Left colon (tissue), 2 donors: ENCODE results near the gene FHIT. TPM values are rescaled to one million over a fixed set of nuclear protein-coding genes. Genes with fewer than 3 reads are reported as not detected.
"Not testable (repeated sequence)": the region's sequence is repeated elsewhere in the genome, so short reads cannot be mapped to it uniquely, and the experiment has no call there.

Experiments used
- ATAC-seq: fragments of 200-7000 bp; cut with Tn5 transposase; one replicate; pipeline ENCODE4 v1.9.1; 2020; ENCODE audit warnings: mild to moderate bottlenecking, moderate library complexity
- DNase-seq, 2 donors: peaks; one replicate each; pipeline ENCODE4 v3.0.0-alpha.2; 2020
- intact Hi-C, 2 donors: fragments of 100-400 bp; cut with DNase I in 1 of 2; cut with micrococcal nuclease in 1 of 2; formaldehyde crosslinking; loops; one replicate each; pipeline versions ENCODE4 v1.11.2 to v1.14.0; 2022; cut with DNase I, micrococcal nuclease
- total RNA-seq, 2 donors: library from RNA; stranded (reverse); fragmentation: NEBNext Ultra II Directional; extraction: Animal tissue kit (Norgen Biotek cat#: 25700); gene quantifications; one replicate each; pipeline ENCODE4 v1.2.1, GENCODE V29; 2021
- donor health status: DM: no; HTN: no; CAD: no.
- donor health status: DM: yes; HTN: yes; CAD: no.

Gene FHIT
- total RNA-seq, 2 donors from 2014 or later: 14.5 to 17.2 TPM

DNA sequence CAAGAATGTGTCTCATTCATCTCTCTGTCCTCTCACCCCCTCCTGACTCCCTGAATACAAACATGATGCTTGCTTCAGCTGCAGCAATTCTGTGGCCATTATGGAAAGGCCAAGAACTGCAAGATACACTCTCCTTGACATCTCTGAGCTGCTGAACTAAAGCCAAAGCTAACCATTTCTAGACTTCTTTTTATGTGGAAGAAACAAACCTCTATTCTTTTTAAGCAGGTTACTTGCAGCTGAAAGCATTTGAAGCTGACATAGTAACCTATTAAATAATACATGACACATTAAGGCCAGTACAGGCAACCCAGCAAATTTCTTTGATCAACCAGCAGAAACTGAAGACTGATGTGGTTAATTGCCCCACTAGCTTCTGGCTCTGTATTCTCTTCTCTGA lies 17.5 kb downstream of the FHIT start:
- ATAC-seq (no peak), DNase-seq (no peak)
- intact Hi-C loops: no loop called here

DNA sequence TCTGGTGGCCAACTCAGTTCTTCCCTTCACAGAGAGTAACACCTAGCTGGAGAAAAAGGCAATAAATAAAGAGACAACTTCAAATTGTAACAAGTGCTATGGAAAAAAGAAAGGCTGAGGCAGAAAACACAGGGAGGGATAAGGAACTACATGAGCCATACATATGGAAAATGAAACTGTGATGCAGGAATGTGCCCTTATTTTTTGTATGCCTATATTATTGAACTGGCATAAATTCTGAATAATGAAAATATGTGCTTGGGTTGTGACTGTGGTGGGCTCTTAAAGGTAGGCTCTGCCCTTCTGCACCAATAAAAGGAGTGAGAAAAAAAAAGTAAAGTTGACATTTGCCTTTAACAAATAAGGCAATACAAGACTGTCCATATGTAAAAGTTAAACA lies 19.6 kb downstream of the FHIT start:
- intact Hi-C loops: no loop called here
- ATAC-seq: no peak
- DNase-seq: no peak

DNA sequence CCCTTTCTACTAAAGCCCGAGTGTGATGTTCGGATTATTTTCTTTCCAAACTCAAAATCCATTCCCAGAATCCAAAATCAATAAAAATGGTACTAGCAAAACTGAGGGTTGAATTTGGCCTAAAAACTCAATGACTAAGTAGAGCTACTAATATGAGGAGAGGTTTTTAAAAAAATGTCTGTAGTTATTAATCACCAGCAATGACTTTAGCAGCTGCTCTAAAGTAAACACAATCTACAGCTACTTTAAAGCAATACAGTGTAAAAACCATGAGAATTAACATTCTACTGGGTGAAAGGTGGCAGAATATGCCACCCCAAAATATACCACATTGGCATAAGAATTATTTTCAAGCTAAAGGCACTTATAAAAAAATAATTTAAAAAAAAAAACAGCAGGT lies 23.5 kb downstream of the FHIT start:
- ATAC-seq (no peak), DNase-seq (no peak)
- intact Hi-C loops: no loop called here

DNA sequence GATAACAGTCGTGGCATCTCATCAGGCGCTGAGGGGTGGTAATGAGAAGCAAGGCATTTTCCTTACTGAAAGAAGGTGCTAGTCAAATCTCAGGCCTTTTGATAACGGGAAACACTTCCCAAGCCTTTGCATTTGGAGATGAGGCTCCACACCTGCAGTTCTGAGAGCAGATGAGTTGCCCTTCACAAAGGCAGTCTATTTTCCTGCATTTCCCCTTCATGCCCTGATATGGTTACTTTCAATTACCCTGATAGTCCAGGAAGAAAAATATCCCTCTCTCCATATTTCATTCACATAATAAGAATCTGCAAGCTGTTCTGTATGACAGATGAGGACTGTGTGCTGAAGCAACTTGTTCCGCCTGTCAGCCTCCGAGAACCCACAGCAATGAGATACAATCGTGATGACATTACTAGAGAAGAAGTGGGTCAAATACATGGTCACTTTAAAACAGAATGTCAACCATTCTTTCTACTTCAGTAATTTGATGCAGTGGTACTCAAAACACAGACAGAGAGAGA lies 25.0 kb downstream of the FHIT start:
- ATAC-seq (no peak), DNase-seq (no peak)
- intact Hi-C loops: no loop called here

DNA sequence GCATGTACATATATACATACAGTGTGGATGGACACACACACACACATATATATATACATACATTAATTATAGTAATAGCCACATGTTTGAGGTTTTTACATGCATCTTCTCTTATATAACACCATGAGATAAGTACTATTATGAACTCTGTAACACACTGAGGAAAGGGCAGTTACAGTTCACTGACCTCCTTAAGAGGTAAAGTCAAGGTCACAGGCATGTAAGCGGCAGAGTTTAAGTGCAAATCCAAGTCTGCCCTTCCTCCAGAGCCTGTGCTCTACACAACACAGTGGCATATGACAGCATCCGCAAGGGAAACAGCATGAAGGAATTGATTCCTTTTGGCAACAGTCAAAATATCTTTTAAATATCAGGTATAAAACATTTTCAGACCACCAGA lies 26.4 kb downstream of the FHIT start:
- intact Hi-C loops: no loop called here
- no peak for ATAC-seq
- DNase-seq: no peak

DNA sequence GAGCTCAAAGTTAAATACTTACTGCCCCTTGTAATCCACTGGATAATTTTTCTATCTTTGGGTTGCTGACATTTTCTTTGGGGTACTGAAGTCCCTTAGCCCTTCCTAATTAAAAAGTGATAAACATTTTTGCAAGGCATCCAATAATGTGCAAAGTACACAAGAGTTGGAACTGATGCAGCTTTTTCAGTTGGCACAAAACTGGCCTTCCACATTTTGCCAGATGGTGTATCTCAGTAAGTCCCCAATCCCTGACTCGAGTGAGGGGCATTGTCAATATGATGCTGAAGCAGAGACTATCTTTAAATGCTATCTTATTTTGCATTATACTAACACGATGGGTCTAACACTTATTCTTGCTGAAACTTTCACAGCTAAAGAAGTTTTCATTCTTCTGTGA lies 27.8 kb downstream of the FHIT start:
- intact Hi-C loops: no loop called here
- ATAC-seq (no peak), DNase-seq (no peak)

DNA sequence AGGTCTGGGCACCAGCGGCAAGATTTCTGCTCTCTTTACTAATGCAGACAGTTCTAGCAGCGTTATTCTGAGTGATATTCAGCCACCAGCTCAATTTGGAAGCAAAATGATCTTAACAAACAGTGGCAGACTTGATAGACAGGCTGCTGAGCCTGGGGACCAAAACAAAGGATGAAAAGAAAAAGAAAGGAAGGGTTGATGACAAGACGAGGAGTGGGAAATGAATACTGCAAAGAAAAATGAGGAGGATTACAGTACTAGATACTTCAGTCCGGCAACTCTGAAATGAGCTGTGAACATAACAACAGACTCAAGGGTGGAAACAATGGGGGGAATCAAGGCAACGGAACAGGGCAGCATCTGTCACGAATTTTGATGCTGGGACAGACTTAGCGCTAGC lies 28.8 kb downstream of the FHIT start:
- ATAC-seq (no peak), DNase-seq (no peak)
- intact Hi-C loops: no loop called here

DNA sequence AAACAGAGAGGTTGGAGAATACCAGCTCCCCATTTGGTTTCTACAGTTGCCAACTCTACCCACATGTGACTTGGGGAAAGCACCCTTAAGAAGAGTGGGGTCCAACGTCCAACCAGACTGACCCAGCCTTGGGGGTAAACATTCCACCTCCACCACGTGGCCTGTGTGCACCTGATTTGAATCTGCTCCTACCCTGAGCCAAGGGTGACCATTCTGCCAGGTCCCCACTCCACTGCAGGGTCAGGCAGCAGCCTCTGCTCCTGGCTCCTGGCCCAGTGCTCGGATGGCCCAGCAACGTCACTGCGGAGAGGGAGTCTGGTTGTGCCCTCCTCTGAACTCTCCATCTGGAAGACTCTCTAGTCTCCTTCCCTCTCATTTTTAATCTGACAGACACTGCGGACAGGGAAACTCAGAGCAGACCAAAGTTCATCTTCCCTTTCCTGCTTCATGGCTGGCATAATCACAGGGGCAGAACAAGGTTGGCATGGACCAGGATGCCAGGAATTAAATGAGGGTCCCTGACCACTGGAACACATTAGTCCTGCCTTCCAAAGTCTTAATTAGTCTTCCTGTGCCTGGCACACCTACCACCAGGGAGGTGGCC lies 29.4 kb downstream of the FHIT start:
- ATAC-seq (peak; percentile 67), DNase-seq (no peak)
- intact Hi-C loops: no loop called here

DNA sequence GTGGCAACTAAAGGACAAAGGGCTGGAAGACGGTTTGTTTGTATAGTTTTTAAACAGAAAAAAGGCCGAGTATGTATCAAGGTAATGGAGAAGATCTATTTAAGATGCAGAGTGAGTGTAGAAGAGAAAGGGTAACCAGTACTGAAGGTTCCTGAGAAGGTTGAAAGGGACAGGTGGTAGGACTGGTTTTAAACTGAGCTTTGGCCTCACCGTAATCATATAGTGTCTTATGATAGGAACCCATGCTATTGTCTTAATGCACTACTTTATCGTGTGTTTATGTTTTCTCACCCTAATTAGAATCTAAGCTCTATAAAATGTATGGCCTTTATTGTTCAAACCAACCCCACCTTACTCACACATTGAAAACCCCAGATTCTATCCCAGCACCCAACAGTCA lies 32.7 kb downstream of the FHIT start:
- intact Hi-C loops: no loop called here
- ATAC-seq: peak; percentile 91

DNA sequence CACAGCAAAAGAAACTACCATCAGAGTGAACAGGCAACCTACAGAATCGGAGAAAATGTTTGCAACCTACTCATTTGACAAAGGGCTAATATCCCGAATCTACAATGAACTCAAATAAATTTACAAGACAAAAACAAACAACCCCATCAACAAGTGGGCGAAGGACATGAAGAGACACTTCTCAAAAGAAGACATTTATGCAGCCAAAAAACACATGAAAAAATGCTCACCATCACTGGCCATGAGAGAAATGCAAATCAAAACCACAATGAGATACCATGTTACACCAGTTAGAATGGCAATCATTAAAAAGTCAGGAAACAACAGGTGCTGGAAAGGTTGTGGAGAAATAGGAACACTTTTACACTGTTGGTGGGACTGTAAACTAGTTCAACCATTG lies 35.1 kb downstream of the FHIT start:
- ATAC-seq, DNase-seq, intact Hi-C loops: not testable (repeated sequence)

More for the DNA sequence above, 32.7 kb downstream of the FHIT start:
- no peak for DNase-seq

DNA sequence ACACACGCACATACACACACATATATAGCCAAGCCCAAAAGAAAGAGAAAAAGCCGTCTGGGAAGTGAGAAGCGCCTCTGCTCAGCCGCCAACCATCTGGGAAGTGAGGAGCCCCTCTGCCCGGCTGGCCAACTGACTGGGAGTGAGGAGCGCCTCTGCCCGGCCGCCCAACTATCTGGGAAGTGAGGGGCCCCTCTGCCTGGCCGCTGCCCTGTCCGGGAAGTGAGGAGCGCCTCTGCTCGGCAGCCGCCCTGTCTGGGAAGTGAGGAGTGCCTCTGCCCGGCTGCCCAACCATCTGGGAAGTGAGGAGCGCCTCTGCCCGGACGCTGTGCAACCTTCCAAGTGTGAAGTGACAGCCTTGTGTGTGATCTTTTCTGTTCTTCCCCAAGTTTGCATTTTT lies 49.2 kb downstream of the FHIT start:
- DNase-seq (no peak), ATAC-seq (no peak)
- intact Hi-C loops: no loop called here

DNA sequence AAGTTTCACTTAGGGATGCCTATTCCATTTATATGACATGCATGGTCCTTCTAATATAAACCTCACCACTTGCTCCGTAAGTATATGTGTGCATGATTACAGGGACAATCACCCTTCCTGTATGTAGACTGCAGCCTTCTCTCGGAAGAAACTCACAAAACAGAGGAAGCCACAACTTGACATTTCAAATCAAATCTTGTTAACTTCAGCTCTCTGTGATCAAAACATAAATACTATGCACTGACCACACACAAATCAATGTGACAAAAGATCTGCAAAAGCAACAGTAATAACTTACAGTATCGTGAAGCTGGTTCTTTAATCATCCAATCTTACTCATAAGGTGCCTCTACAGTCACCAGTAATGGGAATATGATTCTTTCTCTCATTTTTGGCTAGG lies 50.2 kb downstream of the FHIT start:
- intact Hi-C loops: no loop called here
- no peak for DNase-seq
- ATAC-seq: no peak

DNA sequence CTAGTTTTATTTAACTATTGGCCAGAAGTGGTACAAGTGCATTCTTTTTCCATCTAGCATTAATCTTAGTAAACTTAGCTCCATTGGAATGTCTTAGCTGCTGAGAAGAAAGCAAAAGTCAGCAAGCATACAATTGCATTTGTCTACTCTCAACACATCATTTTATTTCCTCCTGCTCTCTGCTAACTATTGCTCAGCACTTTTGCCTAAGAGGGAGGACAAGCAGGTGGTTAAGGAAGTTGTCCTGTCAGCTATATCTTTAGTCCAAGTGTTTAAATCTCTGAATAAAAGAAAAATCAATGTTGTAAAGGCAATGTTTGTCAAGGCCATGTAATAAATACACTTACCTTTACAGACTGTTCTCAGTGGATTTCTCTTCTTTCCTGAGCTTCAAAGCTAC lies 51.0 kb downstream of the FHIT start:
- peak; percentile 80 for ATAC-seq
- intact Hi-C loops: no loop called here
- no peak for DNase-seq

DNA sequence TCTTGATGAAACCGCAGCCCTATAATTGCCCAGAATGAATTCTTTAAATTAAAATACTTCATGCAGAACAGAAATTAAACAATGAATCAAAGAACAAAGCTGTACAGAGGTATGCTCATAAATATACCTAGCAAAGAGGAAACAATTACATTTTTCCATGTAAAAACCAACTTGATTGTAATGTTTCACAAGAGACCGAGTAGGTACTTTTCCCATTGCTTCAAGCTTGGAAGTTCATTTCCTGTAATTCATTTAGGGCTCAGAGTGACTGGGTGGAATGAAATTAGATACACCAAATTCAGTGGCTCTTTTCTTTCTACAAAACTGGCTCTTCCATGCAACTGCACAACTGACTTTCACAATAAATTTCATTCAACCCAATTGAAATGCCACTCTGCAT lies 51.4 kb downstream of the FHIT start:
- intact Hi-C loops: no loop called here
- ATAC-seq: no peak

DNA sequence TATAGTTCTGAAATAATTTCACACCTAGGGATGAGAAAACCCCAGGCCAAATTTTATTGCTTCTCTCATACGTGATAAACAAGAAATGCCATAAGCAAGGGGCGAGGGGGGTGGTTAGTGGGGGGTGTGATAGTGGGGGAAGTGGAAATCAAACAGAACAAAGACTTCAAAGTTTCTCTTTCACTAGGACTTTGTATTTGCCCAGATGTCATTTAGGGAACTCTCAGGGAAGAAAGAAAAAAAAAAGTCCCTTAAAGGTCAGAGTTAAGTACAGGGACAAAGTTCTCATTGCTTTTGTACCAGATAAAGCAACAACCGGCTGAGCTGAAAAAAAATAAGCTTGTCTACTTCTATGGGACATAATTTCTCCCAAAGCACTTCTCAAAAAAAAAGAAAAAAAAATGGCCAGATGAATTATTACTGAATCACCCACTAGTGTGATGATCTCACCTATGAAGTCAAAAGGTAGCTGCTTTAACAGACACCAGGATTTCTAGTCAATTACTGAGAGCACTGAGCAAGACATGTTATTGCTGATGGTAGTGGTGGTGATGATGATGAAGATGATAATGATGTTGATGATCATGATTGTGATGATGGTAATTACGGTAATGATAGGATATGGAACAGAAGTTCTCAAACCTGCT lies 56.2 kb downstream of the FHIT start:
- intact Hi-C loops: no loop called here
- DNase-seq (no peak), ATAC-seq (peak; percentile 81)

More for the DNA sequence above, 51.4 kb downstream of the FHIT start:
- no peak for DNase-seq

DNA sequence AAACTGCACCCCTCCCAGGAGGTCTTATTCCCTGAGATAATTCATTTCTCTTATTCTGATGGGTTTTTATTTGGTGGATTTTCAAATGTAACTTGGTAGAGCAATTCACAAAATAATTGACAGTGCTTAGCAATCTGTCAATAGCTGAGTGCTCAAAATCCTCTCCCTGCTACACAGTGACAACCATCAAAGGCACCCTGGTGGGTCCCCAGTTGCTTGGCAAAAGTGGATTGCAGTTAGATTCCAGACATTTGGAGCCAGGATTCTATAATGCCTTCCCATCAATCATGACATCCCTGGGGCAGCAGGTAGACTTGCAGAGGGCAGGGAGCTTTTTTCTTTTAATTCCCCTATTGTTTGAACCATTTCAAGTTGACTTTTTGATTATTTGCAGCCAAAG lies 59.0 kb downstream of the FHIT start:
- intact Hi-C loops: no loop called here
- DNase-seq (no peak), ATAC-seq (no peak)

DNA sequence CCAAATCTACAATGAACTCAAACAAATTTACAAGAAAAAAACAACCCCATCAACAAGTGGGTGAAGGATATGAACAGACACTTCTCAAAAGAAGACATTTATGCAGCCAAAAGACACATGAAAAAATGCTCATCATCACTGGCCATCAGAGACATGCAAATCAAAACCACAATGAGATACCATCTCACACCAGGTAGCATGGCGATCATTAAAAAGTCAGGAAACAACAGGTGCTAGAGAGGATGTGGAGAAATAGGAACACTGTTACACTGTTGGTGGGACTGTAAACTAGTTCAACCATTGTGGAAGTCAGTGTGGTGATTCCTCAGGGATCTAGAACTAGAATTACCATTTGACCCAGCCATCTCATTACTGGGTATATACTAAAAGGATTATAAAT lies 61.0 kb downstream of the FHIT start:
- ATAC-seq, intact Hi-C loops, DNase-seq: not testable (repeated sequence)

DNA sequence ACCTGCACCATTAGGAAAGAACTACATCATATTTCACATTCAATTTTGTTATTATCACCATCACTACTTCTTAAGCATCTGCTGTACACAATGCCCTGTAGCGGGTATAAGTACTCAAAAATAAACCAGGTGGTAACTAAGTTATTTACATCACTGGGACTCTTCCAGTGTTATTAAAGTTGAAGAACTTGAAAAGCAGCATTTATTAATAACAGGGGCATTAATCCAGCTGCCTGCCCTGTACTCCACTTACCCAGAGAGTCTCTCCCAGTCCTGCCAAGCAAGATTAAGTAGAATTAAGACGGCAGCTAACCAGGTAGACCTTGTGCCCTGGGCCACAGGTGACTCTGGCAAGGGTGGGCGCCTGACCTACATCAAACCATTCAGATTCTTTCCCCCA lies 65.2 kb downstream of the FHIT start:
- intact Hi-C loops: no loop called here
- ATAC-seq: no peak
- DNase-seq: no peak

DNA sequence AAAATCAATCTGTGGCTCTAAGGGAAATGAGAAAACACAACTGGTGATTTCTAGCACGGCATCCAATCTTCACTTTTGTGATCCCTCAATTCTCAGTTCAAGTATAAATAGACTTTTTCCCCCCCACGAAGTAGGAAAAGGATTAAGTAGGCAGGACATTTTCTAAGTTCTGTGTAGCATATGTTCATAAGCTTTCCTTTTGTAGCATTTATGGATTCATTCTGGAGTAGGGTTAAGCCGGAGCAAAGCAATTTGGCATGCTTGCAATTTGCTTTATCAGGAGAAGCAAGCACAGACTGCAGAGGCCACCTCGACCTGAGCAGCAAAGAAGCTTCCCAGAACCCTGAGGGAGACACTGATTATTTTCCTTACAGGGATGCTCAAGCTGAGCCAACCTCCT lies 66.3 kb downstream of the FHIT start:
- DNase-seq: no peak
- intact Hi-C loops: no loop called here
- ATAC-seq: no peak

DNA sequence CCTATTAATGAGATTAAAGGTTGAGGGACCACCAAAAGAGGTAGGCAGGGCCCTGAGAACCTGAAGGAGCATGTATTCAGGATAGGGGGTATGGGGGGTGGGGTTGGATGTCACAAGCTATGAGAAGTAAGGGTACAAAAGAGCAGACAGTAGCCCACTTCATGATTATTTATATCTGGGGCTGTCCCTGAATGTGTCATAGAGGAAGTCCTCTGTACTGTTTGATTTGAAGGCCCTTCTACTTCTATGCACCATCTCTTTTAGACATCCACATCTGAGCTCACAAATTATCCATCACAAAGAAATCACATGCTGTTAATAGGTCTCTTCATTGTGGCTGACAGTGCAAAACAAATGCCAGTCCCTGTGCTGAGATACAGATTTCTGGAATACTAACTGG lies 68.6 kb downstream of the FHIT start:
- no peak for ATAC-seq
- no peak for DNase-seq
- intact Hi-C loops: no loop called here

DNA sequence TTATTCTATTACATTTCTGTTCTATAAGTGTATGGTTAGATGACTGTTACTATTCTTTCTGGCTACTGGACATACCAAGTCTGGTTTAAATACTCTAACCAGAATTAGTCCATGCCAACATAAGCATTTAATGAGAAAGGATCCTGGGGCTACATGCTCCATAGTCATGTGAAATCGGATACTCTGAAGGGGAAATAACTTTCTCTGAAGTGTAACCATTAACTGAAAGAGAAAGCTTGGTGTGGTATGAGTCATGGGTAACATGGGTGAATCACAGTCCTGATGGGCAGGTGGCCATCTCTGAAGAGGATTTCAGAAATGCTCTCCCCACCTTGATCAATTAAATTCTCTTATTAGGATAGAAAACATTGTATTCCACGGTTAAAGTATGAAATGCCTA lies 69.4 kb downstream of the FHIT start:
- ATAC-seq: peak; percentile 69
- DNase-seq: no peak
- intact Hi-C loops: no loop called here
